GM12892 (cell line): Measurements from ENCODE around the gene PRORP.

Experiments used
- DNase-seq: peaks from one replicate; pipeline ENCODE4 v3.0.0; 2011; ENCODE audit not compliant: insufficient read length
- FAIRE-seq: peaks from 2 replicates; lab custom pipeline; 2011; peaks lifted over from hg19 to GRCh38; lab: Jason Lieb, UNC
- POLR2A ChIP-seq: IDR thresholded peaks from 2 replicates; pipeline ENCODE4 v1.6.1; 2011; ENCODE audit warnings: low read depth, low read length, control low read depth
- POLR2AphosphoS5 ChIP-seq: IDR thresholded peaks from 2 replicates; pipeline ENCODE4 v1.6.1; 2011; ENCODE audit warnings: low read depth, low read length, control low read depth
- TAF1 ChIP-seq: IDR thresholded peaks from 2 replicates; pipeline ENCODE4 v1.6.1; 2011; ENCODE audit warnings: low read depth, mild to moderate bottlenecking, control low read depth, low read length, borderline replicate concordance

Gene PRORP

DNA sequence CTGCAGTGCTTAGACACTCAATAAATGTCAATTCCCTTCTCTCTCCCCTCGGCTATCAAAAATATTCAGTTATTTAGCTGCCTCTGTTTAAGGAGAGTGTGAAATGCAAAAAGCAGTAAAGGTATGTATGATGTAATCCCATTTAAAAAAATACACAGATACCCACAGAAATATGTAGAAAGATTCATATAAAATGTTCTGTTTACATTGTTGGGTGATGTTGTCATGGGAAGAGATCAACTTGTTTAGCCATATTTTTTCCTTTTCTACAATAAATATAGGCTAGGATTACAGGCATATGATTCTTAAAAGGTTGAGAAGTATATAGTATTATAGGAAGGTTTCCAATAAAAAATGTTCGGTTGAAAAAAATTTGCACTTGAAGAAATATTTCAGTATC, 8.3 kb upstream of the PRORP start:
- no peak for TF ChIP-seq POLR2A
- no peak for TF ChIP-seq TAF1
- TF ChIP-seq POLR2AphosphoS5: no peak
- DNase-seq (no peak), FAIRE-seq (no peak)

DNA sequence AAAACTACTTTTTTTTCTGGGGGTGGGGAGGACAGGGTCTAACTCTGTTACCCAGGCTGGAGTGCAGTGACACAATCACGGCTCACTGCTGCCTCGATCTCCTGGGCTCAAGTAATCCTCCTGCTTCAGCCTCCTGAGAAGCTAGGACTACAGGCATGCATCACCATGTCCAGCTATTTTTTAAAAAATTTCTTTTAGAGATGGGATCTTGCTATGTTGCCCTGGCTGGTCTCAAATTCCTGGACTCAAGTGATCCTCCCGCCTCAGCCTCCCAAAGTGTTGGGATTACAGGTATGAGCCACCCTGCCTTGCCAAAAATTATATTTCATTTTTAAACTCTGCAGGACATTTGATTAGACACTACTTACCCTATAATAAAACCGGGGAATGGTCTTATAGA, 6.1 kb upstream of the PRORP start:
- FAIRE-seq (no peak), DNase-seq (no peak)
- no peak for TF ChIP-seq POLR2AphosphoS5
- no peak for TF ChIP-seq POLR2A
- TF ChIP-seq TAF1: no peak

- TF ChIP-seq POLR2AphosphoS5 (no peak), POLR2A (no peak), TAF1 (no peak)
- FAIRE-seq (no peak), DNase-seq (no peak)
Observed at GRCh38 chr14:35117112-35117511, 5.2 kb upstream of the PRORP start.

DNA sequence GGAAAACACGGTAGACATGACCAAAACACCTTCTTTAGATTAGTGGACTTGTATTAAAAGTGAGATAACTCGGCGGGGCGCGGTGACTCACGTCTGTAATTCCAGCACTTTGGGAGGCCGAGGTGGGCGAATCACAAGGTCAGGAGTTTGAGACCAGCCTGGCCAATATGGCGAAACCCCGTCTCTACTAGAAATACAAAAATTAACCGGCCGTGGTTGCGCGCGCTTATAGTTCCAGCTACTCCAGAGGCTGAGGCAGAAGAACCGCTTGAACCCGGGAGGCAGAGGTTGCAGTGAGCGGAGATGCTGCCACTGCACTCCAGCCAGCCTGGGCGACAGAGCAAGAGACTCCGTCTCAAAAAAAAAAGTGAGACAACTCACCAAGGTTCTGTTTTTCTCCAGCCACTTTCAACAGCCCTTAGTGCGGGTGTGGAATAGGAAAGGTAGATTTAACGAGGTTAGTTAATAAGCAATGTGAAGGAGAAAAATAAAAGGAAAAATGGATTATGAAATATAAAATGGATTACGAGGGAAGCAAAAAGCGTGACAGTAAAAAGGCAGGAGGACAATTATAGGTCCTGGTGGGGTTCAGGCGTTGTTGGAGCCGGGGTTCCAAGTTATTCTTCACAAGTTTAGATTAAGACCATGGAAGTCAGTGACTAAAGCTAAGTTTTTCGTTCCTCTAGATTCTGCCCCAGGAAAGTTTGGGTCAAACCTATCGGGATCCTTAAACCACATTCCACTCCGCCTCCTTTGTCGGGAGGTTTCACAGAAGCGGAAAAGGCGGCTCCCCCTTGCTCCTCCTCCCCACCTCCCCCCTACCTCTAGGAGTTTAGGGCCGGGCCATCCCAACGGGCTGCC, 1.1 kb upstream of the PRORP start:
- FAIRE-seq: no peak
- no peak for DNase-seq
- TF ChIP-seq POLR2AphosphoS5 (no peak), POLR2A (no peak), TAF1 (no peak)

DNA sequence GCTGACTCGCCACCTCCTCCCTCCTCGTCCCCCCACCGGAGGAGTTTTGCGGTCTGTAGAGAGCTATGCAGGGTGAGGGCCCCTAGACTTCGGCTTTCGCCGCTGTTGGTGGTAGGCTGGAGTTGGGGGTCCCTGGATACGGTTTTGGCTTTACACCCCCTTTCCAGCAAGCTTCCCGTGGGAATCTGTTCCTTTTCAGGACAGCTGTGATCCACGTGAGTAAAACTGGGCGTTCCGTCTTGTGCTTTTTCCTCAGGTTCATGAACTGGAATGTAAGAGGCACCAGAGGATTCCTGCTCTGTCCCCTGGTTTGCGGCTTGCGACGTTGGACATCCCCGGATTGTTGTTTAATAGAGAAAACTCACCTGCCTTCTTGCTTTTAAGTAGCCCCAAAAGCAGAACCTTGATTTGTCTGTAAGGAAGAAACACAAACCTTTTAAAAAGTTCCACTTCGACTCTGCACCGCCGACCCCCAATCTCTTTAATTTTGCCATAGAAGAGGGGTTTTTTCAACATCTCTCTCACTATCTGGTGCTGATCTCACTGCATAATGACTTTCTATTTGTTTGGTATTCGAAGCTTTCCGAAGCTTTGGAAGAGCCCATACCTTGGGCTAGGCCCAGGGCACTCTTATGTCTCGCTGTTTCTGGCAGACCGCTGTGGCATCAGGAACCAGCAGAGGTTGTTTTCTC, 490 bp downstream of the PRORP start:
- FAIRE-seq: no peak
- TF ChIP-seq POLR2AphosphoS5 (no peak), POLR2A (no peak), TAF1 (no peak)
- no peak for DNase-seq

GRCh38 chr14:35123388-35123703, 994 bp downstream of the PRORP start:
- TF ChIP-seq POLR2A (no peak), TAF1 (no peak), POLR2AphosphoS5 (no peak)
- peak; percentile 21 for FAIRE-seq
- no peak for DNase-seq

- FAIRE-seq: no peak
Observed at GRCh38 chr14:35124127-35124526, 1.8 kb downstream of the PRORP start.

DNA sequence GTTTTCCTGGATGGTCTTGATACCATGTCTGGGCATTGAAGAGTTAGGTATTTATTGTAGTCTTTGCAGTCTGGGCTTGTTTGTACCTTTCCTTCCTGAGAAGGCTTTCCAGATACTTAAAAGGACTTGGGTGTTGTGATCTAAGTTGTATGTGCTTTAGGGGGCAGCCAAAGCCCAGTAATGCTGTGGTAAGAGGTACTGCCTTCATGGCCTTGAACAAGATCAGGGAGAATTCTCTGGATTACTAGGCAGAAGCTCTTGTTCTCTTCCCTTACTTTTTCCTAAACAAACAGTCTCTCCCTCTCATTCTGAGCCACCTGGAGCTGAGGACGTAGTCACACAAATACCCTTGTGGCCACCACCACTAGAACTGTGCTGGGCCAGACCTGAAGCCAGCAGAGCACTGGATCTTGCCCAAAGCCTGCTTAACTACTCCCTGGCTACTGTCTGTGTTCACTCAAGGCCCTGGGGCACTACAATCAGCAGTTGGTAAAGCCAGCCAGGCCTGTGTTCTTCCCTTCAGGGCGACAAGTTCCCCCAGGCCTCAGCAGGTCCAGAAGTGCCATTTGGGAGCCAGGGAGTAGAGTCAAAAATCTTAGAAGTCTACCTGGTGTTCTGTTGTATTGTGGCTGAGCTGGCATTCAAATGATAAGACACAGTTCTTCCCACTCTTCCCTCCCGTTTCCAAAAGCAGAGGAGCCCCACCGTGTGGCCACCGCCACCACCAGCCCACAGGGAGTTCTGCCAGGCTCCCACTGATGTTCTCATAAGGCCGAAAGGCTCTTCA, 11.4 kb downstream of the PRORP start:
- DNase-seq (no peak), FAIRE-seq (no peak)
- TF ChIP-seq POLR2A (no peak), POLR2AphosphoS5 (no peak), TAF1 (no peak)

More at GRCh38 chr14:35124127-35124526, 1.8 kb downstream of the PRORP start:
- DNase-seq: no peak
- TF ChIP-seq POLR2AphosphoS5: no peak
- TF ChIP-seq TAF1: no peak
- no peak for TF ChIP-seq POLR2A

GRCh38 chr14:35134329-35135123, 12.2 kb downstream of the PRORP start:
- no peak for TF ChIP-seq POLR2A
- no peak for TF ChIP-seq POLR2AphosphoS5
- FAIRE-seq: no peak
- DNase-seq: no peak

DNA sequence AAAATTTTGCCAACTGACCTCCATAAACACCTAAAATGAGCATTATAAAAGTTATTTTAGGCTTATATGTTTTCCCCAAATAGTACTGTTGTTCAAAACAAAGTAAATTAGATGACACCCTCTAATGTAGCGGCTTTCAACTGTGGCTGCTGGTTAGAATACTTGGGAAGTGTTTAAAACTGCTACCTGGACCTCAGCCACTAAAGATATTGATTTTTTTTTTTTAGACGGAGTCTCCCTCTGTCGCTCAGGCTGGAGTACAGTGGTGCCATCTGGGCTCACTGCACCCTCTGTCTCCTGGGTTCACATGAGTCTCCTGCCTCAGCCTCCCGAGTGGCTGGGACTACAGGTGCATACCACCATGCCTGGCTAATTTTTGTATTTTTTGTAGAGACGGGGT, 16.2 kb downstream of the PRORP start:
- no peak for FAIRE-seq

More for the DNA sequence above, 16.2 kb downstream of the PRORP start:
- TF ChIP-seq POLR2AphosphoS5: no peak
- TF ChIP-seq TAF1: no peak
- TF ChIP-seq POLR2A: no peak
- DNase-seq: no peak
